Effector CD8-positive, alpha-beta T cell (primary cell): ENCODE results near the gene DNAJC15.

Source experiments
- DNase-seq: peaks from one replicate; lab custom pipeline; 2025; lab: John Stamatoyannopoulos, UW

DNAJC15 gene

GRCh38 chr13:43083750-43084149, 60.4 kb downstream of the DNAJC15 start:
- no peak for DNase-seq

GRCh38 chr13:43085545-43085944, 62.2 kb downstream of the DNAJC15 start:
- DNase-seq, result no peak

GRCh38 chr13:43086181-43086580, 62.8 kb downstream of the DNAJC15 start:
- no peak for DNase-seq

- no peak for DNase-seq
Measured at GRCh38 chr13:43088093-43088511, 64.7 kb downstream of the DNAJC15 start.

- DNase-seq, result no peak
Measured at GRCh38 chr13:43089912-43090498, 66.6 kb downstream of the DNAJC15 start.

GRCh38 chr13:43094901-43095300, 71.5 kb downstream of the DNAJC15 start:
- DNase-seq, result no peak

- no peak for DNase-seq
Measured at GRCh38 chr13:43095771-43096719, 72.7 kb downstream of the DNAJC15 start.

- no peak for DNase-seq
Measured at GRCh38 chr13:43100667-43101066, 77.3 kb downstream of the DNAJC15 start.

GRCh38 chr13:43102304-43102703, 78.9 kb downstream of the DNAJC15 start:
- DNase-seq, result no peak

GRCh38 chr13:43107780-43108179, 84.4 kb downstream of the DNAJC15 start:
- no peak for DNase-seq

GRCh38 chr13:43110036-43110435, 86.7 kb downstream of the DNAJC15 start:
- no peak for DNase-seq

GRCh38 chr13:43110658-43111057, 87.3 kb downstream of the DNAJC15 start:
- no peak for DNase-seq

GRCh38 chr13:43111559-43112400, 88.4 kb downstream of the DNAJC15 start:
- no peak for DNase-seq

- no peak for DNase-seq
Measured at GRCh38 chr13:43113603-43114002, 90.2 kb downstream of the DNAJC15 start.

GRCh38 chr13:43114504-43114903, 91.1 kb downstream of the DNAJC15 start:
- DNase-seq, result no peak

GRCh38 chr13:43115141-43115540, 91.8 kb downstream of the DNAJC15 start:
- DNase-seq, result no peak

GRCh38 chr13:43116242-43116641, 92.9 kb downstream of the DNAJC15 start:
- no peak for DNase-seq

GRCh38 chr13:43118521-43118920, 95.1 kb downstream of the DNAJC15 start:
- DNase-seq, result no peak

GRCh38 chr13:43119206-43119605, 95.8 kb downstream of the DNAJC15 start:
- no peak for DNase-seq

- DNase-seq, result no peak
Measured at GRCh38 chr13:43122791-43123190, 99.4 kb downstream of the DNAJC15 start.

- no peak for DNase-seq
Measured at GRCh38 chr13:43123856-43124255, 100.5 kb downstream of the DNAJC15 start.

GRCh38 chr13:43124490-43124889, 101.1 kb downstream of the DNAJC15 start:
- no peak for DNase-seq
